Measurements from ENCODE around the gene BAIAP2L2. TPM values are rescaled to one million over a fixed set of nuclear protein-coding genes. Genes with fewer than 3 reads are reported as not detected.
"Not testable (repeated sequence)": the region's sequence is repeated elsewhere in the genome, so short reads cannot be mapped to it uniquely, and the experiment has no call there.

Gene BAIAP2L2
- polyA plus RNA-seq, 1 donor from 2014 or later, result 2.3 TPM

GRCh38 chr22:38148245-38148644, 37.8 kb upstream of the BAIAP2L2 start:
- TF ChIP-seq EP300 (conservative IDR thresholded peaks at IDR 0.05; ENCODE audit: poor library complexity, severe bottlenecking) (no peak), SMC3 (conservative IDR thresholded peaks at IDR 0.05; ENCODE audit: poor library complexity) (no peak), REST (IDR thresholded peaks at IDR 0.05; ENCODE audit: borderline replicate concordance) (no peak)
- H4K20me1 ChIP-seq (ENCODE audit: insufficient read depth), result no peaks in the 10 kb centered on the region
- no peaks in the 10 kb centered on the region for H3K9me2 ChIP-seq (ENCODE audit: insufficient read depth, low read length)
- H3K9ac ChIP-seq (ENCODE audit: low read length), result no peak overlapping the region
- H3K4me2 ChIP-seq (ENCODE audit: low read length), result no peak overlapping the region
- no peaks in the 10 kb centered on the region for H3F3A ChIP-seq (ENCODE audit: insufficient read depth, low read length, poor library complexity, severe bottlenecking)
- H3K9me3 ChIP-seq (ENCODE audit: low read length), result no peaks in the 10 kb centered on the region
- no peaks in the 10 kb centered on the region for H3K79me2 ChIP-seq (replicated peaks; ENCODE audit: insufficient read depth, low read length)
- H3K36me3 ChIP-seq (ENCODE audit: insufficient read depth, low read length), result no peaks in the 10 kb centered on the region
- H3K27me3 ChIP-seq (ENCODE audit: insufficient read depth, low read depth, low read length), result no peaks in the 10 kb centered on the region
- H3K27ac ChIP-seq (ENCODE audit: low read length), result no peak overlapping the region
- no peak overlapping the region for H3K4me3 ChIP-seq (ENCODE audit: low read length)
- no peak overlapping the region for H2AFZ ChIP-seq (ENCODE audit: low read depth, low read length)

- H3K4me3 ChIP-seq (ENCODE audit: low read length); H3K9me3 ChIP-seq (ENCODE audit: low read length); H3K79me2 ChIP-seq (replicated peaks; ENCODE audit: insufficient read depth, low read length); H3K36me3 ChIP-seq (ENCODE audit: insufficient read depth, low read length); H2AFZ ChIP-seq (ENCODE audit: low read depth, low read length); H3K4me2 ChIP-seq (ENCODE audit: low read length); H3K27ac ChIP-seq (ENCODE audit: low read length); H3K9ac ChIP-seq (ENCODE audit: low read length); H3F3A ChIP-seq (ENCODE audit: insufficient read depth, low read length, poor library complexity, severe bottlenecking); H3K9me2 ChIP-seq (ENCODE audit: insufficient read depth, low read length); H3K27me3 ChIP-seq (ENCODE audit: insufficient read depth, low read depth, low read length); H4K20me1 ChIP-seq (ENCODE audit: insufficient read depth): not testable (repeated sequence)
Observed at GRCh38 chr22:38146166-38146565, 35.7 kb upstream of the BAIAP2L2 start.

GRCh38 chr22:38144025-38144405, 33.5 kb upstream of the BAIAP2L2 start:
- no peak overlapping the region for H3K27ac ChIP-seq (ENCODE audit: low read length)
- no peak overlapping the region for H3K4me3 ChIP-seq (ENCODE audit: low read length)
- H4K20me1 ChIP-seq (ENCODE audit: insufficient read depth), result no peaks in the 10 kb centered on the region
- H3K36me3 ChIP-seq (ENCODE audit: insufficient read depth, low read length), result no peaks in the 10 kb centered on the region
- H3K27me3 ChIP-seq (ENCODE audit: insufficient read depth, low read depth, low read length), result no peaks in the 10 kb centered on the region
- no peaks in the 10 kb centered on the region for H3F3A ChIP-seq (ENCODE audit: insufficient read depth, low read length, poor library complexity, severe bottlenecking)
- no peaks in the 10 kb centered on the region for H3K9me3 ChIP-seq (ENCODE audit: low read length)
- TF ChIP-seq SMC3 (conservative IDR thresholded peaks at IDR 0.05; ENCODE audit: poor library complexity) (no peak), MXI1 (conservative IDR thresholded peaks at IDR 0.05; ENCODE audit: poor library complexity, severe bottlenecking) (no peak), EZH2 (IDR thresholded peaks at IDR 0.05; ENCODE audit: borderline replicate concordance, insufficient read depth, low read length, poor library complexity, severe bottlenecking) (no peak), EP300 (conservative IDR thresholded peaks at IDR 0.05; ENCODE audit: poor library complexity, severe bottlenecking) (no peak), CTCF (IDR thresholded peaks at IDR 0.05; ENCODE audit: poor library complexity, severe bottlenecking) (no peak), TAF1 (IDR thresholded peaks at IDR 0.05; ENCODE audit: low read depth) (no peak), RAD21 (conservative IDR thresholded peaks at IDR 0.05) (no peak), REST (IDR thresholded peaks at IDR 0.05; ENCODE audit: borderline replicate concordance) (no peak), POLR2AphosphoS5 (IDR thresholded peaks at IDR 0.05) (no peak)
- H2AFZ ChIP-seq (ENCODE audit: low read depth, low read length), result no peak overlapping the region
- no peaks in the 10 kb centered on the region for H3K9me2 ChIP-seq (ENCODE audit: insufficient read depth, low read length)
- H3K79me2 ChIP-seq (replicated peaks; ENCODE audit: insufficient read depth, low read length), result no peaks in the 10 kb centered on the region
- no peak overlapping the region for H3K9ac ChIP-seq (ENCODE audit: low read length)
- no peak overlapping the region for H3K4me2 ChIP-seq (ENCODE audit: low read length)

All from neural cell (in vitro differentiated cells).